Measurements from ENCODE around the gene CHSY1.

DNA sequence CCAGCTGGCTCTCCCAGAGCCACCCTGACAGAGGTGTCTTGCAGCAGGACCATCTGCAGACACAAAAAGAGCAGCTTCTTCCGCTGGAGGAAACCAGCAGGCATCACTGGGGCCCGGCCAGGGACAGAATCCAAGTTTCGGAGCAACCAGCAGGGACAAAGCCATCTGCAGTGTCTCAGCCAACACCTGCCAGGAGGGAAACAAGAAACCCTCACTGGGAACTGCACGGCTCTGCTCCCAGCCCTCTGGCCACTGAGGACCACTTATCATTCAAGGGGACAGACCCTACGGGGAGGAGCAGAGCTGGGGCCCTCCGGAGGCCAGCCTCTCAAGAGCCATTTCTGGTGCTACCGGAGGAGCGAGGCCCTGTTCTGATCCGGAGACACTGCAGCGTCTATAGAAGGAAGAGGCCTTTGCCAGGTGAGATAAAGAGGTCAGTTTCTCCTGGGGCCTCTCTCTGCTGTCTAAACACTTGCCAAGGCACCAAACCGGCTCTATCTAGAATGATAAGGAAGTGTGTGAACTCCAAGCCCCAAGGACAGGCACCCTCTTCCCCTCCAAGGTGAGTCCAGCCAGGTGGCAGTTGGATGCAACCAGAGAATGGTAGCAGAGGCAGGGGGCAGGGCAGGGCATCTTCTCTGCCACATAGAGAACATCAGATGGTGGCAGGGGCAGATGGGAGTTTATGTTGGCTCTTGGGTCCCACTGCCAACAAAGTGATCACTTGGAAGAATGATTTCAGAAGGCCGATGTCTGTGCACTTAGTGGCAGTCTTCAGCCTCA, 89.0 kb downstream of the CHSY1 start:
- TF ChIP-seq POLR2A (IDR thresholded peaks at IDR 0.05), result no peak
- TF ChIP-seq, protein P1, sequence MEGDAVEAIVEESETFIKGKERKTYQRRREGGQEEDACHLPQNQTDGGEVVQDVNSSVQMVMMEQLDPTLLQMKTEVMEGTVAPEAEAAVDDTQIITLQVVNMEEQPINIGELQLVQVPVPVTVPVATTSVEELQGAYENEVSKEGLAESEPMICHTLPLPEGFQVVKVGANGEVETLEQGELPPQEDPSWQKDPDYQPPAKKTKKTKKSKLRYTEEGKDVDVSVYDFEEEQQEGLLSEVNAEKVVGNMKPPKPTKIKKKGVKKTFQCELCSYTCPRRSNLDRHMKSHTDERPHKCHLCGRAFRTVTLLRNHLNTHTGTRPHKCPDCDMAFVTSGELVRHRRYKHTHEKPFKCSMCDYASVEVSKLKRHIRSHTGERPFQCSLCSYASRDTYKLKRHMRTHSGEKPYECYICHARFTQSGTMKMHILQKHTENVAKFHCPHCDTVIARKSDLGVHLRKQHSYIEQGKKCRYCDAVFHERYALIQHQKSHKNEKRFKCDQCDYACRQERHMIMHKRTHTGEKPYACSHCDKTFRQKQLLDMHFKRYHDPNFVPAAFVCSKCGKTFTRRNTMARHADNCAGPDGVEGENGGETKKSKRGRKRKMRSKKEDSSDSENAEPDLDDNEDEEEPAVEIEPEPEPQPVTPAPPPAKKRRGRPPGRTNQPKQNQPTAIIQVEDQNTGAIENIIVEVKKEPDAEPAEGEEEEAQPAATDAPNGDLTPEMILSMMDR (IDR thresholded peaks at IDR 0.05), result no peak
